Epithelial cell of proximal tubule (primary cell): ENCODE measurements around the gene PRKD1. TPM values are rescaled to one million over a fixed set of nuclear protein-coding genes. Genes with fewer than 3 reads are reported as not detected.
A peak's percentile ranks its signal among the peaks of the same experiment; 100 is the strongest.
"Not testable (repeated sequence)": the region's sequence is repeated elsewhere in the genome, so short reads cannot be mapped to it uniquely, and the experiment has no call there.

Source experiments
- DNase-seq: peaks from one replicate; pipeline ENCODE4 v3.0.0-alpha.2; 2011; ENCODE audit warnings: low read depth
- H3K4me3 ChIP-seq: 2 replicates; pipeline ENCODE4 v1.5.1; 2011; ENCODE audit warnings: low read depth, mild to moderate bottlenecking, low read length
- CTCF ChIP-seq: conservative IDR thresholded peaks from 2 replicates; pipeline ENCODE4 v1.5.1; 2012; ENCODE audit warnings: low read depth, mild to moderate bottlenecking, low read length
- total RNA-seq: library from RNA; depleted of rRNA; stranded (reverse); fragments of >200 nt; gene quantifications from 2 replicates; pipeline ENCODE4 v1.2.3, GENCODE V29; 2015

Gene PRKD1
- total RNA-seq, 1 donor from 2014 or later: 6.5 TPM

- no peak for TF ChIP-seq CTCF
- DNase-seq: no peak
- no peak overlapping the region for H3K4me3 ChIP-seq
These were observed 188.7 kb downstream of the PRKD1 start for GRCh38 chr14:29738950-29739349.

- H3K4me3 ChIP-seq: no peak overlapping the region
- TF ChIP-seq CTCF: no peak
- no peak for DNase-seq
These were observed 189.6 kb downstream of the PRKD1 start for GRCh38 chr14:29738056-29738455.

- no peak overlapping the region for H3K4me3 ChIP-seq
- no peak for TF ChIP-seq CTCF
- no peak for DNase-seq
These were observed 192.2 kb downstream of the PRKD1 start for GRCh38 chr14:29735459-29735858.

- no peak for TF ChIP-seq CTCF
- H3K4me3 ChIP-seq: no peak overlapping the region
- no peak for DNase-seq
These were observed 192.9 kb downstream of the PRKD1 start for GRCh38 chr14:29734732-29735131.

- DNase-seq: peak; percentile 15
- not testable (repeated sequence) for H3K4me3 ChIP-seq
These were observed 200.9 kb downstream of the PRKD1 start for GRCh38 chr14:29726560-29727331.

- H3K4me3 ChIP-seq: no peak overlapping the region
- peak; percentile 33 for DNase-seq
- TF ChIP-seq CTCF: no peak
These were observed 202.7 kb downstream of the PRKD1 start for GRCh38 chr14:29724991-29725390.

GRCh38 chr14:29722831-29723230 is 204.8 kb downstream of the PRKD1 start:
- TF ChIP-seq CTCF: no peak
- H3K4me3 ChIP-seq: no peak overlapping the region
- DNase-seq: no peak
